B cell (primary cell): ENCODE data around the gene TUBA1C. TPM values are rescaled to one million over a fixed set of nuclear protein-coding genes. Genes with fewer than 3 reads are reported as not detected.

Source experiments
- ATAC-seq: fragments of 200-7000 bp; cut with Tn5 transposase; one replicate; pipeline ENCODE4 v1.10.0; 2021; ENCODE audit warnings: low read depth, mild to moderate bottlenecking, moderate number of reproducible peaks, moderate library complexity
- CTCF ChIA-PET: fragments of 350-600 bp; sonication (Branson Sonifier 250); formaldehyde crosslinking; loops from one replicate; lab custom pipeline; 2021; ENCODE audit warnings: antibody characterized with exemption, inconsistent platforms; lab: Charles Lee
- POLR2A ChIA-PET: fragments of 350-600 bp; sonication (Branson Sonifier 250); formaldehyde crosslinking; loops from one replicate; lab custom pipeline; 2021; ENCODE audit warnings: antibody characterized with exemption; lab: Charles Lee
- DNase-seq: peaks from one replicate; pipeline ENCODE4 v3.0.0; 2013
- H2AFZ ChIP-seq: 2 replicates; pipeline ENCODE4 v1.6.1; 2012; ENCODE audit warnings: mild to moderate bottlenecking, low read depth, low read length; ENCODE audit not compliant: insufficient read depth, poor library complexity, severe bottlenecking
- H3K27ac ChIP-seq, 2 donors: 1 replicate in 1 of 2; 2 replicates in 1 of 2; pipeline ENCODE4 v1.5.1; 2012 to 2013; ENCODE audit warnings: low read length in 2 of 2, mild to moderate bottlenecking in 2 of 2, moderate library complexity in 1 of 2
- H3K27me3 ChIP-seq, 4 experiments: fragments of 200-600 bp in 1 of 4; sonication (generic) in 1 of 4; replicated peaks in 1 of 4; 1 replicate in 2 of 4; 2 replicates in 2 of 4; pipeline versions ENCODE4 v1.6.1 to v1.7.0; 2013 to 2016; ENCODE audit warnings: low read length in 3 of 4, mild to moderate bottlenecking in 2 of 4, mixed read lengths in 1 of 4, moderate library complexity in 1 of 4; ENCODE audit not compliant: insufficient read depth in 4 of 4, control insufficient read depth in 3 of 4; ENCODE audit errors: control extremely low read depth in 1 of 4
- H3K36me3 ChIP-seq, 2 experiments: replicated peaks in 1 of 2; 1 replicate in 1 of 2; 2 replicates in 1 of 2; pipeline versions ENCODE4 v1.6.1 to v1.7.1; 2013; ENCODE audit warnings: low read length in 1 of 2; ENCODE audit not compliant: insufficient read depth in 2 of 2, control insufficient read depth in 1 of 2; ENCODE audit errors: control extremely low read depth in 1 of 2, extremely low read depth in 1 of 2
- H3K4me1 ChIP-seq, 2 donors: fragments of 200-600 bp in 1 of 2; sonication (generic) in 1 of 2; 1 replicate in 1 of 2; 2 replicates in 1 of 2; pipeline versions ENCODE4 v1.5.1 to v1.6.1; 2013 to 2017; ENCODE audit warnings: low read length in 2 of 2; ENCODE audit not compliant: control insufficient read depth in 2 of 2, insufficient read depth in 2 of 2
- H3K4me2 ChIP-seq: replicated peaks from 2 replicates; pipeline ENCODE3; 2012; ENCODE audit warnings: mild to moderate bottlenecking, low read depth, low read length; ENCODE audit not compliant: poor library complexity, severe bottlenecking
- H3K4me3 ChIP-seq, 5 experiments: fragments of 200-600 bp in 1 of 5; sonication (generic) in 1 of 5; 1 replicate in 3 of 5; 2 replicates in 2 of 5; pipeline versions ENCODE4 v1.5.1 to v1.7.0; 2011 to 2016; ENCODE audit warnings: low read length in 4 of 5, mild to moderate bottlenecking in 4 of 5, low read depth in 2 of 5, control low read depth in 1 of 5, moderate library complexity in 1 of 5; ENCODE audit not compliant: insufficient read depth in 1 of 5; ENCODE audit errors: control extremely low read depth in 1 of 5, extremely low read depth in 1 of 5
- H3K79me2 ChIP-seq: fragments of 200-600 bp; sonication (generic); one replicate; pipeline ENCODE4 v1.6.0; 2016; ENCODE audit warnings: low read length; ENCODE audit not compliant: control insufficient read depth, insufficient read depth
- H3K9ac ChIP-seq: fragments of 200-600 bp; sonication (generic); 2 replicates; pipeline ENCODE4 v1.6.1; 2017; ENCODE audit warnings: mild to moderate bottlenecking, low read length, moderate library complexity
- H3K9me3 ChIP-seq, 3 donors: one replicate each; pipeline versions ENCODE4 v1.6.1 to v1.7.1; 2013; ENCODE audit warnings: low read length in 2 of 3; ENCODE audit not compliant: control insufficient read depth in 2 of 3, insufficient read depth in 1 of 3; ENCODE audit errors: control extremely low read depth in 1 of 3
- H4K20me1 ChIP-seq: 2 replicates; pipeline ENCODE4 v1.6.0; 2012; ENCODE audit warnings: mild to moderate bottlenecking, low read length; ENCODE audit not compliant: insufficient read depth, control insufficient read depth, poor library complexity, severe bottlenecking
- H3K27ac Mint-ChIP-seq: one replicate; pipeline ENCODE4 v1.8.0; 2021; ENCODE audit warnings: mixed read lengths
- H3K27me3 Mint-ChIP-seq: one replicate; pipeline ENCODE4 v1.8.0; 2021; ENCODE audit warnings: mixed read lengths
- H3K4me1 Mint-ChIP-seq: one replicate; pipeline ENCODE4 v1.8.0; 2021; ENCODE audit warnings: mixed read lengths
- H3K4me3 Mint-ChIP-seq: one replicate; pipeline ENCODE4 v1.8.0; 2021; ENCODE audit warnings: mixed read lengths
- H3K9me3 Mint-ChIP-seq: one replicate; pipeline ENCODE4 v1.8.0; 2022; ENCODE audit warnings: mixed read lengths; ENCODE audit not compliant: insufficient read depth
- EZH2 ChIP-seq: IDR thresholded peaks from 2 replicates; pipeline ENCODE4 v1.6.1; 2012; ENCODE audit warnings: borderline replicate concordance, low read depth, mild to moderate bottlenecking, moderate library complexity, low read length; ENCODE audit not compliant: insufficient read depth, poor library complexity, severe bottlenecking
- WGBS: methylation state at CpG from one replicate; pipeline ENCODE4 v1.1.5; 2013; ENCODE audit warnings: missing lambda C conversion rate; ENCODE audit not compliant: insufficient coverage; 5-methylcytosine and 5-hydroxymethylcytosine counted together
- intact Hi-C: fragments of 100-400 bp; cut with micrococcal nuclease; formaldehyde crosslinking; loops from one replicate; pipeline ENCODE4 v1.10.0; 2022
- polyA plus RNA-seq: library from polyadenylated mRNA; depleted of rRNA; stranded (reverse); fragments of >200 nt; gene quantifications from 2 replicates; pipeline ENCODE4 v1.2.3, GENCODE V29; 2012
- total RNA-seq, 2 donors: library from RNA; stranded (reverse); fragments of 120-200 nt in 1 of 2; gene quantifications; 1 replicate in 1 of 2; 2 replicates in 1 of 2; pipeline versions ENCODE4 v1.2.3 to v1.2.4, GENCODE V29; 2013 to 2022
- TF ChIP-seq, protein P1 (sequence below): fragments of 200-600 bp; IDR thresholded peaks from one replicate; pipeline ENCODE4 v1.8.0; 2022; ENCODE audit warnings: antibody characterized with exemption, mild to moderate bottlenecking

The TUBA1C gene
- total and polyA plus RNA-seq, 2 donors (not counting 1 experiment from before 2014, with no cell fraction given): 34.9 to 121 TPM

DNA sequence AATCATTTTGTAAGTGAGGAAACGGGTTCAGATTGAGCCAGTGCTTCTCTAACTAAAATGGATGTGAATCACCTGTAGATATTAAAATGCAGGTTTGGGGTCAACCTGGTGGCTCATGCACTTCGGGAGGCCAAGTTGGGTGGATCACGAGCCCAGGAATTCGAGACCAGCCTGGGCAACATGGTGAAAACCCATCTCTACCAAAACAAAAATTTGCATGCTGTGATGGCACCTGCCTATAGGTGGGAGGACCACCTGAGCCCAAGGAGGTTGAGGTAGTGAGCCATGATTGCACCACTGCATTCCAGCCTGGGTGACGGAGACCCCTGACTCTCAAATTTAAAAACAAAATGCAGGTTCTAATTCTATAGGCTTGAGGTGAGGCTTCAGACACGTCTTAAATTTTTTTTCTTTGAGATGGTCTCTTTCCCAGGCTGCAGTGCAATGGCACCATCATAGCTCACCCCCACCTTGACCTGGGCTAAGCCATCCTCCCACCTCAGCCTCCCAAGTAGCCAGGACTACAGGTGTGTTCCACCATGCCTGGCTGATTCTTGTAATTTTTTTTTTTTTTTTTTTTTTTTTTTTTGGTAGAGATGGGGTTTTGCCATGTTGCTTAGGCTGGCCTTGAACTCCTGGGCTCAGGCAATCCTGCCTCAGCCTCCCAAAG is 9.0 kb downstream of the TUBA1C start:
- 100% methylated on average over 5 of the region's 6 CpGs for WGBS
- ATAC-seq: no peak
- no peaks in the 10 kb centered on the region for H3K4me1 ChIP-seq
- intact Hi-C loops: no loop called here
- TF ChIP-seq, protein P1, sequence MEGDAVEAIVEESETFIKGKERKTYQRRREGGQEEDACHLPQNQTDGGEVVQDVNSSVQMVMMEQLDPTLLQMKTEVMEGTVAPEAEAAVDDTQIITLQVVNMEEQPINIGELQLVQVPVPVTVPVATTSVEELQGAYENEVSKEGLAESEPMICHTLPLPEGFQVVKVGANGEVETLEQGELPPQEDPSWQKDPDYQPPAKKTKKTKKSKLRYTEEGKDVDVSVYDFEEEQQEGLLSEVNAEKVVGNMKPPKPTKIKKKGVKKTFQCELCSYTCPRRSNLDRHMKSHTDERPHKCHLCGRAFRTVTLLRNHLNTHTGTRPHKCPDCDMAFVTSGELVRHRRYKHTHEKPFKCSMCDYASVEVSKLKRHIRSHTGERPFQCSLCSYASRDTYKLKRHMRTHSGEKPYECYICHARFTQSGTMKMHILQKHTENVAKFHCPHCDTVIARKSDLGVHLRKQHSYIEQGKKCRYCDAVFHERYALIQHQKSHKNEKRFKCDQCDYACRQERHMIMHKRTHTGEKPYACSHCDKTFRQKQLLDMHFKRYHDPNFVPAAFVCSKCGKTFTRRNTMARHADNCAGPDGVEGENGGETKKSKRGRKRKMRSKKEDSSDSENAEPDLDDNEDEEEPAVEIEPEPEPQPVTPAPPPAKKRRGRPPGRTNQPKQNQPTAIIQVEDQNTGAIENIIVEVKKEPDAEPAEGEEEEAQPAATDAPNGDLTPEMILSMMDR: no peak
- no peak for TF ChIP-seq EZH2
- no peak overlapping the region for H3K27ac ChIP-seq
- no peak overlapping the region for H3K27ac Mint-ChIP-seq
- H3K4me1 Mint-ChIP-seq: no peaks in the 10 kb centered on the region
- H3K9me3 Mint-ChIP-seq: no peaks in the 10 kb centered on the region
- no peak overlapping the region for H2AFZ ChIP-seq
- H3K79me2 ChIP-seq: no peaks in the 10 kb centered on the region
- no peaks in the 10 kb centered on the region for H3K27me3 ChIP-seq
- H3K4me3 Mint-ChIP-seq: no peak overlapping the region
- H3K27me3 Mint-ChIP-seq: no peaks in the 10 kb centered on the region
- DNase-seq: no peak
- CTCF ChIA-PET: no interaction called here
- POLR2A ChIA-PET: no interaction called here
- no peak overlapping the region for H3K9ac ChIP-seq
- no peaks in the 10 kb centered on the region for H3K9me3 ChIP-seq
- H4K20me1 ChIP-seq: no peaks in the 10 kb centered on the region
- H3K4me3 ChIP-seq: no peak overlapping the region
- H3K36me3 ChIP-seq: peaks cover 14 to 34% of the 10 kb centered on the region in 2 experiments
- no peak overlapping the region for H3K4me2 ChIP-seq

DNA sequence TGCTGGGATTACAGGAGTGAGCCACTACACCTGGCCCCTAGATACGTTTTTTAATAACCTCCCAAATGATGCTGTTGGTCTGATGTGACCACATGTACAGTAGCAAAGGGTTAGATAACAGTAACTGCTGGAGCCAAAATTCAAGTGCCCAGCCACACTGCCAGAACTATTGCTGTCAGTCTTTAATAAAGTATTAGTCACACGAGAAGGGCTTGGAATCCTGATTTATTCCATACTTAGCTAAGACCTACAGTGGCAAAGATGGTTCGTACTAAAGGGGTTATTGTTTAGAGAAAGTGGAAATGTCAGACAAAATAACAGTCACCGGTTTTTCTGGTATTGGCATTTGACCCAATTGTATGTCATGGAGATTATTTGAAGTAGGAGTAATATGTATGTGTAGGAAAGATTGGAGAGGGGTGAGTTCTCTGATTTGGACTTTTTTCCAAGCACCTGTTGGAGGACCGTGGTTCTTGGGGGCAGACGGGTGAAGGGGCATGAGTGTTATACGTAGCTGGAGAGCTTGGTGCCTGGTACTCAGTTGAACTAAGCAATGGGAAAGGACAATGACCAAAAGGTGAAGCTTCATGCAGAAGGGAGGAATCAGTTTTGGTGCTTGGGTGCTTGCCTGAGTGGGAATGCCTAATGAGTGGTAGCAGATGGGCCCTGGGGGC is 9.7 kb downstream of the TUBA1C start:
- no peak overlapping the region for H3K4me2 ChIP-seq
- Mint-ChIP-seq H3K4me1 (no peaks in the 10 kb centered on the region), H3K27me3 (peaks cover 3% of the 10 kb centered on the region), H3K27ac (no peak overlapping the region), H3K9me3 (no peaks in the 10 kb centered on the region), H3K4me3 (no peak overlapping the region)
- H3K27ac ChIP-seq: no peak overlapping the region
- ATAC-seq (no peak), DNase-seq (no peak)
- no peaks in the 10 kb centered on the region for H3K27me3 ChIP-seq
- intact Hi-C loops: no loop called here
- no peak overlapping the region for H3K9ac ChIP-seq
- H3K36me3 ChIP-seq: peaks cover 14 to 34% of the 10 kb centered on the region in 2 experiments
- no peak overlapping the region for H2AFZ ChIP-seq
- H3K9me3 ChIP-seq: no peaks in the 10 kb centered on the region
- H3K4me3 ChIP-seq: no peak overlapping the region
- 92% methylated on average over 6 of the region's 7 CpGs for WGBS
- ChIA-PET CTCF (no interaction called here), POLR2A (no interaction called here)
- H3K4me1 ChIP-seq: no peaks in the 10 kb centered on the region
- H3K79me2 ChIP-seq: no peaks in the 10 kb centered on the region
- no peaks in the 10 kb centered on the region for H4K20me1 ChIP-seq
- TF ChIP-seq EZH2: no peak
- TF ChIP-seq, protein P1: no peak
